ENCODE results near the gene KMT2D.

DNA sequence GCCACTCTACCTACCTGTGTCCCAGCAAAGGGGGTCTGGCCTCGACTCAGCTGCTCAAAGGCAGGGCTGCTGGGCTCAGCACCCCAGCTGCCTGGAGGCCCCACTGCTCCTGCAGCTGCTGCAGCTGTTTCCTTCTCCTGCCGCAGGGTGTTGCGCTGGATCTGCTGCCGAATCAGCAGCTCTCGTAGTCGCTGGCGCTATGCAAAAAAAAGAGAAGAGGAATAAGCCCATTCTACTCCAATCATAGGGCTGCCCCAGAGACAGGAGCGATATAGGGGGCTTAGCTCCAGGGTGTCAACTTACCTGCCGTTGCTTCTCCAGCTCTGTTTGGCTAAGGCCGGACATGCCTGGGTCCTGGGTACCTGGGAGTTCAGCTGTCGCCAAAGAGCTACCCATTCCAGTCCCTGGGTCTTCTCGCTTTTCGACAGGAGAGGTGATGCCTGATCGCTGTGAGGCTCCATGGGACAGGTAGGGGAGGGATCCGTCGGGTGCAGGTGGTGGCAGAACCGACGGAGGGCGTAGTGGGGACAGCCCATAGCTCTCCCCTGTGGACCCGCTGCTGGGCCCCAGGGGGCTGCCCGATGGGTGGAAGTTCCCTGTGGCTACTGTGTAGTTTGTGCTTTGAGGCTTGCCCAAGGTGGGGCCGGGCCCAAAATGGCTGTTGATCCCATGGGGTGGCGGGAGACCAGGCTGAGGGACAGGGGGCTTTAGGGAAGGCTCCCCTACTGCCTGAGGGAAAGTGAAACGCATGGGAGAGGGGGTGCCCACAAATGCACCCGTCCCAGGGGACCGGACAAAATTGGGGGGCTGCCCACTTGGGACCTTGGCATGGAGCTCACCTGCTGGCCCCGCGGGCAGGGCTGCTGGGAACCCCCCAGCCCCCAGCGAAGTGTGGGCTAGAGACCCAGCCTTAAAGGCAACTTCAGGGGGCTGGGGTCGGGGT is 20.9 kb downstream of the KMT2D start:
- TF ChIP-seq, protein P1, sequence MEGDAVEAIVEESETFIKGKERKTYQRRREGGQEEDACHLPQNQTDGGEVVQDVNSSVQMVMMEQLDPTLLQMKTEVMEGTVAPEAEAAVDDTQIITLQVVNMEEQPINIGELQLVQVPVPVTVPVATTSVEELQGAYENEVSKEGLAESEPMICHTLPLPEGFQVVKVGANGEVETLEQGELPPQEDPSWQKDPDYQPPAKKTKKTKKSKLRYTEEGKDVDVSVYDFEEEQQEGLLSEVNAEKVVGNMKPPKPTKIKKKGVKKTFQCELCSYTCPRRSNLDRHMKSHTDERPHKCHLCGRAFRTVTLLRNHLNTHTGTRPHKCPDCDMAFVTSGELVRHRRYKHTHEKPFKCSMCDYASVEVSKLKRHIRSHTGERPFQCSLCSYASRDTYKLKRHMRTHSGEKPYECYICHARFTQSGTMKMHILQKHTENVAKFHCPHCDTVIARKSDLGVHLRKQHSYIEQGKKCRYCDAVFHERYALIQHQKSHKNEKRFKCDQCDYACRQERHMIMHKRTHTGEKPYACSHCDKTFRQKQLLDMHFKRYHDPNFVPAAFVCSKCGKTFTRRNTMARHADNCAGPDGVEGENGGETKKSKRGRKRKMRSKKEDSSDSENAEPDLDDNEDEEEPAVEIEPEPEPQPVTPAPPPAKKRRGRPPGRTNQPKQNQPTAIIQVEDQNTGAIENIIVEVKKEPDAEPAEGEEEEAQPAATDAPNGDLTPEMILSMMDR (IDR thresholded peaks at IDR 0.05): no peak
- no peak for TF ChIP-seq EZH2 (IDR thresholded peaks at IDR 0.05)
